Pancreas (tissue), 10 donors: ENCODE results near the gene CD300LB. TPM values are rescaled to one million over a fixed set of nuclear protein-coding genes. Genes with fewer than 3 reads are reported as not detected.

ENCODE experiments used
- ATAC-seq, 4 donors: fragments of 200-7000 bp; cut with Tn5 transposase; one replicate each; pipeline versions ENCODE4 v1.8.0 to v1.9.1; 2020; ENCODE audit warnings: mild to moderate bottlenecking in 4 of 4, moderate library complexity in 4 of 4
- DNase-seq, 6 donors: peaks; one replicate each; pipeline ENCODE4 v3.0.0-alpha.2; 2020
- FAIRE-seq: peaks from 2 replicates; lab custom pipeline; 2012; peaks lifted over from hg19 to GRCh38; lab: Jason Lieb, UNC
- H3K27ac ChIP-seq, 4 donors: fragments of 200-600 bp; sonication (generic); 1 replicate in 3 of 4; 2 replicates in 1 of 4; pipeline versions ENCODE4 v1.5.0 to v1.8.0; 2020
- H3K27me3 ChIP-seq, 4 donors: fragments of 200-600 bp; one replicate each; pipeline ENCODE4 v1.8.0; 2021
- H3K36me3 ChIP-seq, 3 donors: fragments of 200-600 bp; sonication (generic) in 1 of 3; one replicate each; pipeline versions ENCODE4 v1.5.0 to v1.8.0; 2020 to 2021
- H3K4me1 ChIP-seq, 3 donors: fragments of 200-600 bp; one replicate each; pipeline ENCODE4 v1.8.0; 2021
- H3K4me3 ChIP-seq, 4 donors: fragments of 200-600 bp; sonication (generic) in 2 of 4; one replicate each; pipeline versions ENCODE4 v1.5.0 to v1.8.0; 2020 to 2021
- H3K9me3 ChIP-seq, 4 donors: fragments of 200-600 bp; one replicate each; pipeline ENCODE4 v1.8.0; 2021
- WGBS, 2 donors: extraction: QIAGEN DNeasy Blood & Tissue Kit; methylation state at CpG; one replicate each; pipeline ENCODE4 v1.1.7; 2013; 5-methylcytosine and 5-hydroxymethylcytosine counted together
- intact Hi-C, 3 donors: fragments of 100-400 bp; cut with DNase I; formaldehyde crosslinking; loops; one replicate each; pipeline versions ENCODE4 v1.11.1 to v1.14.2; 2022
- polyA plus RNA-seq, 2 donors: library from polyadenylated mRNA; stranded (reverse); fragments of 200-250 nt; gene quantifications; one replicate each; pipeline ENCODE4 v1.2.3, GENCODE V29; 2013
- total RNA-seq, 6 donors: library from RNA; stranded (reverse); fragmentation: NEBNext Ultra II Directional in 4 of 6; extraction: Animal tissue kit (Norgen Biotek cat#: 25700) in 4 of 6; gene quantifications; one replicate each; pipeline versions ENCODE4 v1.2.1 to v1.2.4, GENCODE V29; 2021 to 2023
- TF ChIP-seq, protein P1 (sequence below), 4 donors: fragments of 200-600 bp; sonication (generic) in 3 of 4; IDR thresholded peaks; one replicate each; pipeline versions ENCODE4 v1.5.0 to v1.8.0; 2021; ENCODE audit warnings: antibody characterized with exemption in 4 of 4
- donor health status: healthy with polysubstance abuse.
- donor health status: DM: no; HTN: no; CAD: no; lungs with moderate emphysema.
- donor health status: DM: no; HTN: no; CAD: no.
- donor health status: control.
- donor health status: control.
- donor health status: Bipolar disorder and iron deficiency.
- donor health status: DM: yes; HTN: yes; CAD: no.
- donor health status: DM: no; HTN: no; CAD: no.
- donor health status: DM: no; HTN: no; CAD: no.
- donor health status: DM: yes; HTN: yes; CAD: no.

Gene CD300LB
- total and polyA plus RNA-seq, 8 donors, result 0.08 to 0.52 (median 0.14) TPM; not detected in 3

- TF ChIP-seq, protein P1, sequence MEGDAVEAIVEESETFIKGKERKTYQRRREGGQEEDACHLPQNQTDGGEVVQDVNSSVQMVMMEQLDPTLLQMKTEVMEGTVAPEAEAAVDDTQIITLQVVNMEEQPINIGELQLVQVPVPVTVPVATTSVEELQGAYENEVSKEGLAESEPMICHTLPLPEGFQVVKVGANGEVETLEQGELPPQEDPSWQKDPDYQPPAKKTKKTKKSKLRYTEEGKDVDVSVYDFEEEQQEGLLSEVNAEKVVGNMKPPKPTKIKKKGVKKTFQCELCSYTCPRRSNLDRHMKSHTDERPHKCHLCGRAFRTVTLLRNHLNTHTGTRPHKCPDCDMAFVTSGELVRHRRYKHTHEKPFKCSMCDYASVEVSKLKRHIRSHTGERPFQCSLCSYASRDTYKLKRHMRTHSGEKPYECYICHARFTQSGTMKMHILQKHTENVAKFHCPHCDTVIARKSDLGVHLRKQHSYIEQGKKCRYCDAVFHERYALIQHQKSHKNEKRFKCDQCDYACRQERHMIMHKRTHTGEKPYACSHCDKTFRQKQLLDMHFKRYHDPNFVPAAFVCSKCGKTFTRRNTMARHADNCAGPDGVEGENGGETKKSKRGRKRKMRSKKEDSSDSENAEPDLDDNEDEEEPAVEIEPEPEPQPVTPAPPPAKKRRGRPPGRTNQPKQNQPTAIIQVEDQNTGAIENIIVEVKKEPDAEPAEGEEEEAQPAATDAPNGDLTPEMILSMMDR (IDR thresholded peaks at IDR 0.05), result no peak
- H3K4me3 ChIP-seq, result no peak overlapping the region
These were observed 5.6 kb upstream of the CD300LB start for GRCh38 chr17:74536890-74537289.

GRCh38 chr17:74532115-74532514 lies 840 bp upstream of the CD300LB start:
- FAIRE-seq, result no peak
- TF ChIP-seq, protein P1 (IDR thresholded peaks at IDR 0.05), result no peak
- Histone ChIP-seq H3K27me3 (peaks cover 0 to 6% (median 0%) of the 10 kb centered on the region in 4 donors), H3K9me3 (no peaks in the 10 kb centered on the region), H3K36me3 (no peaks in the 10 kb centered on the region), H3K4me3 (no peak overlapping the region), H3K4me1 (no peaks in the 10 kb centered on the region), H3K27ac (peak overlapping the region in 1 of 4 donors; percentile 16)
- intact Hi-C loops, result no loop called here
- ATAC-seq, result peak in 3 of 4 donors; percentile 24 to 78 (median 60)
- DNase-seq, result peak in 2 of 6 donors; percentile 13 to 56
- 52 to 65% methylated on average over 10 of the region's 10 CpGs for WGBS, 2 donors

More at GRCh38 chr17:74536890-74537289, 5.6 kb upstream of the CD300LB start:
- 50 to 63% methylated on average over 3 of the region's 3 CpGs for WGBS, 2 donors
- ATAC-seq (no peak), DNase-seq (no peak), FAIRE-seq (no peak)
- no peak overlapping the region for H3K27ac ChIP-seq
- intact Hi-C loops, result no loop called here
- H3K4me1 ChIP-seq, result no peaks in the 10 kb centered on the region
- H3K27me3 ChIP-seq, result peaks cover 0 to 6% (median 0%) of the 10 kb centered on the region in 4 donors
- H3K36me3 ChIP-seq, result no peaks in the 10 kb centered on the region
- H3K9me3 ChIP-seq, result no peaks in the 10 kb centered on the region

- WGBS, 2 donors, result 45 to 70% methylated on average over 5 of the region's 5 CpGs
- Histone ChIP-seq H3K9me3 (no peaks in the 10 kb centered on the region), H3K27me3 (peaks cover 0 to 5% (median 0%) of the 10 kb centered on the region in 4 donors), H3K4me1 (no peaks in the 10 kb centered on the region), H3K36me3 (no peaks in the 10 kb centered on the region), H3K4me3 (no peak overlapping the region), H3K27ac (no peak overlapping the region)
- TF ChIP-seq, protein P1 (IDR thresholded peaks at IDR 0.05), result no peak
- ATAC-seq (no peak), DNase-seq (peak in 1 of 6 donors; percentile 18), FAIRE-seq (no peak)
- intact Hi-C loops, result no loop called here
These were observed 484 bp downstream of the CD300LB start for GRCh38 chr17:74530831-74531150.

DNA sequence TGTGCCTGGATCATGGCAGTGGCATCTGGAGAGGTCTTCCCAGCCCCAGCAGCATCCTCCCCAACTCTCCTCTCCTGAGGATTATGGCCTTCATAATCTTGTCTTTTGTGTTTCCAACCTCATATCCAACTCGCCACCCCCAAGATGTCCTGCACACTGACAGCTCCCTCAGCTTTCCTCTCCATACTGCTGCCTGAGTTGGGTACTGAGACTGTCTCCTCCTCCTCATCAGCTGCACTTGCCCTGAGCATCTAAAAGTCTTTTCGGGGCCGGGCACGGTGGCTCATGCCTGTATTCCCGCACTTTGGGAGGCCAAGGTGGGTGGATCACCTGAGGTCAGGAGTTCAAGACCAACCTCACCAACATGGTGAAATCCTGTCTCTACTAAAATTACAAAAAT lies 2.0 kb downstream of the CD300LB start:
- Histone ChIP-seq H3K4me1 (no peaks in the 10 kb centered on the region), H3K4me3 (no peak overlapping the region), H3K36me3 (no peaks in the 10 kb centered on the region), H3K27ac (no peak overlapping the region), H3K27me3 (no peaks in the 10 kb centered on the region), H3K9me3 (no peaks in the 10 kb centered on the region)
- intact Hi-C loops, result no loop called here
- WGBS, 2 donors, result 47 to 64% methylated on average over 5 of the region's 5 CpGs
- FAIRE-seq (no peak), DNase-seq (peak in 1 of 6 donors; percentile 31), ATAC-seq (no peak)
- TF ChIP-seq, protein P1 (IDR thresholded peaks at IDR 0.05), result no peak

GRCh38 chr17:74528491-74529199 lies 2.6 kb downstream of the CD300LB start:
- FAIRE-seq (no peak), DNase-seq (peak in 1 of 6 donors; percentile 45), ATAC-seq (peak in 2 of 4 donors; percentile 51 to 57)
- WGBS, 2 donors, result 53 to 65% methylated on average over 8 of the region's 8 CpGs
- no peak overlapping the region for H3K27ac ChIP-seq
- TF ChIP-seq, protein P1 (IDR thresholded peaks at IDR 0.05), result no peak
- no peaks in the 10 kb centered on the region for H3K27me3 ChIP-seq
- no peaks in the 10 kb centered on the region for H3K9me3 ChIP-seq
- H3K36me3 ChIP-seq, result no peaks in the 10 kb centered on the region
- H3K4me3 ChIP-seq, result no peak overlapping the region
- H3K4me1 ChIP-seq, result no peaks in the 10 kb centered on the region
- intact Hi-C loops, result no loop called here
